ENCODE results near the gene OCA2.

OCA2 gene

GRCh38 chr15:27937851-27938250 is 161.3 kb downstream of the OCA2 start:
- H3K4me2 ChIP-seq (ENCODE audit: low read depth, low read length, poor library complexity, severe bottlenecking), result no peak overlapping the region
- H3K9me3 ChIP-seq (ENCODE audit: insufficient read depth, low read depth, low read length), result no peaks in the 10 kb centered on the region
- no peak overlapping the region for H3K9ac ChIP-seq (ENCODE audit: low read depth, low read length, poor library complexity, severe bottlenecking)
- H4K20me1 ChIP-seq (ENCODE audit: insufficient read depth, low read length, poor library complexity, severe bottlenecking), result no peaks in the 10 kb centered on the region
- TF ChIP-seq CTCF (conservative IDR thresholded peaks at IDR 0.05; ENCODE audit: low read length), result no peak
- H2AFZ ChIP-seq (ENCODE audit: low read length), result no peak overlapping the region
- no peaks in the 10 kb centered on the region for H3K79me2 ChIP-seq (ENCODE audit: insufficient read depth, low read length)
- no peak overlapping the region for H3K4me3 ChIP-seq (ENCODE audit: low read length, poor library complexity, severe bottlenecking)
- H3F3A ChIP-seq (ENCODE audit: low read depth), result no peaks in the 10 kb centered on the region
- H3K27me3 ChIP-seq (ENCODE audit: insufficient read depth, low read length, poor library complexity, severe bottlenecking), result no peaks in the 10 kb centered on the region
- no peaks in the 10 kb centered on the region for H3K36me3 ChIP-seq (ENCODE audit: insufficient read depth, low read length)
- H3K4me1 ChIP-seq (ENCODE audit: insufficient read depth, low read length, poor library complexity, severe bottlenecking), result no peaks in the 10 kb centered on the region
- H3K9me2 ChIP-seq (replicated peaks; ENCODE audit: low read depth, low read length), result no peaks in the 10 kb centered on the region

DNA sequence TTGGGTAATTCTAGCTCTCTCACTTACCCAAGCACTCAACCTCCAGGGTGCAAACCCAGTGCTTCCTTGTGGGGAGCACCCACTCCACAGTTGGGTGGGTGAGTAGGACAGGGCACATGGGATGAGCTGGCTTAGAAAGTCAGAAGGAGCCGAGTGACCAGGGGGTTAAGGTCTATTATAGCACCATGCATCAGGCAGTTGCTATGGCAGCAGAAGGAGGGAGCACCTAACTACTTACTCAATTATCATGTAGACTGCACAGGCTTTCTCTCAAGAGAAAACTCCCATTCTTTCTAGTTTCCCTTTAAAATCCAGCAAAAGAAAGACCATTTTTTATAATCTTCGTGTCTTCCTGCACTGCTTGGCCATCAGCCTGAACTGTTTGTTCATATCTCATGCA is 163.0 kb downstream of the OCA2 start:
- Histone ChIP-seq H3K9me2 (replicated peaks; ENCODE audit: low read depth, low read length) (no peaks in the 10 kb centered on the region), H2AFZ (ENCODE audit: low read length) (no peak overlapping the region), H3K4me2 (ENCODE audit: low read depth, low read length, poor library complexity, severe bottlenecking) (no peak overlapping the region), H4K20me1 (ENCODE audit: insufficient read depth, low read length, poor library complexity, severe bottlenecking) (no peaks in the 10 kb centered on the region), H3K79me2 (ENCODE audit: insufficient read depth, low read length) (no peaks in the 10 kb centered on the region), H3K9ac (ENCODE audit: low read depth, low read length, poor library complexity, severe bottlenecking) (no peak overlapping the region), H3F3A (ENCODE audit: low read depth) (no peaks in the 10 kb centered on the region), H3K36me3 (ENCODE audit: insufficient read depth, low read length) (no peaks in the 10 kb centered on the region), H3K27me3 (ENCODE audit: insufficient read depth, low read length, poor library complexity, severe bottlenecking) (no peaks in the 10 kb centered on the region), H3K4me3 (ENCODE audit: low read length, poor library complexity, severe bottlenecking) (no peak overlapping the region), H3K9me3 (ENCODE audit: insufficient read depth, low read depth, low read length) (no peaks in the 10 kb centered on the region), H3K4me1 (ENCODE audit: insufficient read depth, low read length, poor library complexity, severe bottlenecking) (no peaks in the 10 kb centered on the region)
- TF ChIP-seq EZH2phosphoT487 (IDR thresholded peaks at IDR 0.05; ENCODE audit: borderline replicate concordance) (no peak), CTCF (conservative IDR thresholded peaks at IDR 0.05; ENCODE audit: low read length) (no peak)

GRCh38 chr15:27935328-27935727 is 163.8 kb downstream of the OCA2 start:
- no peaks in the 10 kb centered on the region for H3K9me3 ChIP-seq (ENCODE audit: insufficient read depth, low read depth, low read length)
- no peaks in the 10 kb centered on the region for H4K20me1 ChIP-seq (ENCODE audit: insufficient read depth, low read length, poor library complexity, severe bottlenecking)
- H3K9me2 ChIP-seq (replicated peaks; ENCODE audit: low read depth, low read length), result no peaks in the 10 kb centered on the region
- H3K4me2 ChIP-seq (ENCODE audit: low read depth, low read length, poor library complexity, severe bottlenecking), result no peak overlapping the region
- H3K4me1 ChIP-seq (ENCODE audit: insufficient read depth, low read length, poor library complexity, severe bottlenecking), result no peaks in the 10 kb centered on the region
- H2AFZ ChIP-seq (ENCODE audit: low read length), result no peak overlapping the region
- no peak overlapping the region for H3K9ac ChIP-seq (ENCODE audit: low read depth, low read length, poor library complexity, severe bottlenecking)
- no peak for TF ChIP-seq EZH2phosphoT487 (IDR thresholded peaks at IDR 0.05; ENCODE audit: borderline replicate concordance)
- TF ChIP-seq CTCF (conservative IDR thresholded peaks at IDR 0.05; ENCODE audit: low read length), result no peak
- H3K36me3 ChIP-seq (ENCODE audit: insufficient read depth, low read length), result no peaks in the 10 kb centered on the region
- no peaks in the 10 kb centered on the region for H3K79me2 ChIP-seq (ENCODE audit: insufficient read depth, low read length)
- no peak overlapping the region for H3K4me3 ChIP-seq (ENCODE audit: low read length, poor library complexity, severe bottlenecking)
- no peaks in the 10 kb centered on the region for H3K27me3 ChIP-seq (ENCODE audit: insufficient read depth, low read length, poor library complexity, severe bottlenecking)
- no peaks in the 10 kb centered on the region for H3F3A ChIP-seq (ENCODE audit: low read depth)

Data from Loucy (cell line).